DMS 273 treated with DMSO at 0.1 percent for 48 hours (cell line): ENCODE data around the gene KMT2E.

Experiments
- DNase-seq: peaks from one replicate; lab custom pipeline; 2025; lab: John Stamatoyannopoulos, UW

The KMT2E gene

GRCh38 chr7:105079348-105079747 is 65.3 kb downstream of the KMT2E start:
- DNase-seq, result no peak

DNA sequence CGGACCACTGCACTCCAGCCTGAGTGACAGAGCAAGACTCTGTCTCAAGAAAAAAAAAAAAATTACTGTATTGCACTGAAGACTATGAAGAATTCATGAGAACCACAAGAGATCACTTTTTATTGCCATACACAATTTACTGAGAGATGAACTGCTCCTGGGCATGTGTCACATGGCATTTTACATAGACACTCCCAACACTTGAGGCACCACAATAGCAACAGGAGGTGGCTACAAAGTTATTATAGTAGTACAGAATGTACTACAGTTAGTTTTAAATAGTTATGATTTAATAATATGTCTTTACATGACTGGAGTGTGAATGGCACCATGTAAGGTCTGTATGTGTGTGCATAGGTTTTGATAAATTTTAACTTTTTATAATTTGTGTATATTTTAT is 70.6 kb downstream of the KMT2E start:
- DNase-seq, result no peak

DNA sequence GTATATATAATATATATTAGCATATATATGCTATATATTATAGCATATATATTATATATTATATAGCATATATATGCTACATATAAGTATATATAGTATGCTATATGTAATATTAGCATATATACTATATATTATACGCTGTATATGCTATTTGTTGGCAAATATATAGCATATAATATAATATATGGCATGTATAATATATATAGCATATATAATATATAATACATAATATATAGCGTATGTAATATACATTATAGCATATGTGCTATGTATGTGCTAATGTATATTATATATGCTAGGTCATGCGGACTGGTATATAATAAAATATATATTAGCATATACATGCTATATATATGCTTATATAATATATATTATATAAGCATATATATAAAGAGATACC is 72.8 kb downstream of the KMT2E start:
- no peak for DNase-seq

GRCh38 chr7:105087981-105088380 is 74.0 kb downstream of the KMT2E start:
- DNase-seq, result no peak

- no peak for DNase-seq
These were observed 74.5 kb downstream of the KMT2E start for GRCh38 chr7:105088456-105088855.

DNA sequence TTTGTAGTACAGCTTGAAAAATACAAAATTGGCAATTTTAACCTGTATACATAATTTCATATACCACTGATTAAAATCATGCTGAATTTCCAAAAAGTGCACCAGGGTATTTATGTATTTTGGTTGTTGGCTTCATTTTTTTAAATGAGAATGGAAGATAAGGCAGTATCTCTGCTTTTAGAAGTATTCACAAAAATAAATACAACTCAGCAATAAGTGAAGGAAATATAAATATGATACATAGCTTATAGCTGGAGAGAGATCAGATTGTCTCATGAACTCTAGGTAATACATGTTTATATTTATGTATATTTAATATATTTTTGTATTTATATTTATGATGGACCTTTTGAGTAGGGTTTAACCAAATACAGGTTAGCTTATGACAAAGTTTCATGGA is 81.0 kb downstream of the KMT2E start:
- DNase-seq, result no peak

GRCh38 chr7:105096306-105096705 is 82.3 kb downstream of the KMT2E start:
- no peak for DNase-seq

DNA sequence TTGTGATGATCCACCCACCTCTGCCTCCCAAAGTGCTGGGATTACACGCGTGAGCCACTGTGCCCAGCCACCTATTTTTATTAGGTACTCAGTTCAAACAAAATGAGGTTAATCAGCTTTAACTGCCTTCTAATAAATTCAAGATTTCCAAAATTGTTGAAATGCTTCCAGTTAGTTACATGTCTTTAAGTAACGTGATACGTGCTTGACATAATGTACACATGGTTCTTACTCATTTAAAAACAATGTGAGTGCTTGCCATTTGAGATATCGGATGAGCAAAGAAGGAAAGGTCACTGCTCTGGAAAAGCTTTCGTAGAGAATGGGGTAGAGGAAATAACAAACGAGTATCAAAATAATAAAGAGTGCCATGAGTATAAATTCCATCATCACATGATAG is 83.6 kb downstream of the KMT2E start:
- no peak for DNase-seq

GRCh38 chr7:105098863-105099515 is 85.0 kb downstream of the KMT2E start:
- DNase-seq, result no peak

DNA sequence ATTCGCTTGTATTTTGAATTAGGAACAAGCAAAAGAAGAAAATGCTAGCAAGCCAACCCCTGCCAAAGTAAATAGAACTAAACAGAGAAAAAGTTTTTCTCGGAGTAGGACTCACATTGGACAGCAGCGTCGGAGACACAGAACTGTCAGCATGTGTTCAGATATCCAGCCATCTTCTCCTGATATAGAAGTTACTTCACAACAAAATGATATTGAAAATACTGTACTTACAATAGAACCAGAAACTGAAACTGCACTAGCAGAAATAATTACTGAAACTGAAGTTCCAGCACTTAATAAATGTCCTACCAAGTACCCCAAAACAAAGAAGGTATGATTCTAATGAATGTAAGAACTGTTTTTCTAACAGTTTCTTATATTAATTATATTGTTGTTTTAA is 87.9 kb downstream of the KMT2E start:
- no peak for DNase-seq

DNA sequence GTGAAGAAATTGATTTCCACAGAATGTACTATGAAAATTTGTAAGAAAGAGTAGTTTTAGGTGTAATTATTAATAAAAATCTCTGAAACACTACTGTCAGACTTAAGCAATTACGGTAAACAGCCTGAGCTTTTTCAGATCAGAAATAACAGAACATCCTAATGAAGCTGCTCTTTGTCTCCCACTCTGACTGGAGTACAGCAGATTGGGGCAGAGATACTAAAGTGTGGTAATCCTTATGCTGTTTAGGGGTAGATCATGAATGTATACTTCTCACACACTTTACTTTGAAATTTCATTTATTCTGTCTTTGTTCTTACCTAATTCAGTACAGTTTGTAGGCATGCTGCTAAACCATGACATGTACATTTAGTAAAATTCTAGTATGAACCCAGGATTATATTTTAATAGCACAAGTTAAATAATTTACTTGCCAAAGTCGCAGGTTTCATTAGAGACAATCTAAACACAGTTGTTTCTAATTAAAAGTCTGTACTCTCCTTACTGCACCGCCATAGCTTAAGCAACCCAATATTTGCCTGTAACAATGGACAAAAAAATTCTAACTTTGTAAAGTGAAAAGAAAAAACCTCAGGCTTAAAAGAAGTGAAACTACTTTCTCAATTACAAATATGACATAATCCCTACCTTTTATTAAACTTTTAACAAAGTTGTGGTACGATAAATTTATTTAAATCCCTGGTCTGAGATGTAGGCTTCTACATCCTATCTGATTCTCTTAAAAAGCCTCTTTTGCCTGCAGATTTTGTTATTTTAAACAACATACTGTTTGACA is 88.8 kb downstream of the KMT2E start:
- no peak for DNase-seq

GRCh38 chr7:105105579-105105978 is 91.6 kb downstream of the KMT2E start:
- no peak for DNase-seq

GRCh38 chr7:105106473-105106872 is 92.5 kb downstream of the KMT2E start:
- no peak for DNase-seq

GRCh38 chr7:105107458-105107857 is 93.5 kb downstream of the KMT2E start:
- DNase-seq, result no peak

DNA sequence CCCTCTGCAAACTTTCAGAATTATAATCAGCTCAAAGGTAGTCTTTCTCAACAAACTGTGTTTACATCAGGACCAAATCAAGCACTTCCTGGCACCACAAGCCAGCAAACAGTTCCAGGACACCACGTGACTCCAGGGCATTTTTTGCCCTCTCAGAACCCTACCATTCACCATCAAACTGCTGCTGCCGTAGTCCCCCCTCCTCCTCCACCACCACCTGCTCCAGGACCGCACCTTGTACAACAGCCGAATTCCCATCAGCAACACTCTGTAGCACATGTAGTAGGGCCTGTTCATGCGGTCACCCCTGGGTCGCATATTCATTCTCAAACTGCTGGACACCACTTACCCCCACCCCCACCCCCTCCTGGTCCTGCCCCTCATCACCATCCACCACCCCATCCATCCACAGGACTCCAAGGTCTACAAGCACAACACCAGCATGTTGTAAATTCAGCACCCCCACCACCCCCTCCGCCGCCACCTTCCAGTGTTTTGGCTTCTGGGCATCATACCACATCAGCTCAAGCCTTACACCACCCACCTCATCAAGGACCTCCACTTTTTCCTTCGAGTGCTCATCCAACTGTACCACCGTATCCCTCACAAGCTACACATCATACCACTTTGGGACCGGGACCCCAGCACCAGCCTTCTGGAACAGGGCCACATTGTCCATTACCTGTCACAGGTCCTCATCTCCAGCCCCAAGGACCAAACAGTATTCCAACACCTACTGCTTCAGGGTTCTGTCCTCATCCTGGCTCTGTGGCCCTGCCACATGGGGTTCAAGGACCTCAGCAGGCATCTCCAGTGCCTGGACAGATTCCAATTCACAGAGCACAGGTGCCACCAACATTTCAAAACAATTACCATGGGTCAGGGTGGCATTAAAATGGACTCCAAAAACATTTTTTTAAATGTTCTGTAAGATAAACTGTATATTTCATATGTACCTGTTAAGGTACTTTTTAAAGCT is 98.7 kb downstream of the KMT2E start:
- no peak for DNase-seq

DNA sequence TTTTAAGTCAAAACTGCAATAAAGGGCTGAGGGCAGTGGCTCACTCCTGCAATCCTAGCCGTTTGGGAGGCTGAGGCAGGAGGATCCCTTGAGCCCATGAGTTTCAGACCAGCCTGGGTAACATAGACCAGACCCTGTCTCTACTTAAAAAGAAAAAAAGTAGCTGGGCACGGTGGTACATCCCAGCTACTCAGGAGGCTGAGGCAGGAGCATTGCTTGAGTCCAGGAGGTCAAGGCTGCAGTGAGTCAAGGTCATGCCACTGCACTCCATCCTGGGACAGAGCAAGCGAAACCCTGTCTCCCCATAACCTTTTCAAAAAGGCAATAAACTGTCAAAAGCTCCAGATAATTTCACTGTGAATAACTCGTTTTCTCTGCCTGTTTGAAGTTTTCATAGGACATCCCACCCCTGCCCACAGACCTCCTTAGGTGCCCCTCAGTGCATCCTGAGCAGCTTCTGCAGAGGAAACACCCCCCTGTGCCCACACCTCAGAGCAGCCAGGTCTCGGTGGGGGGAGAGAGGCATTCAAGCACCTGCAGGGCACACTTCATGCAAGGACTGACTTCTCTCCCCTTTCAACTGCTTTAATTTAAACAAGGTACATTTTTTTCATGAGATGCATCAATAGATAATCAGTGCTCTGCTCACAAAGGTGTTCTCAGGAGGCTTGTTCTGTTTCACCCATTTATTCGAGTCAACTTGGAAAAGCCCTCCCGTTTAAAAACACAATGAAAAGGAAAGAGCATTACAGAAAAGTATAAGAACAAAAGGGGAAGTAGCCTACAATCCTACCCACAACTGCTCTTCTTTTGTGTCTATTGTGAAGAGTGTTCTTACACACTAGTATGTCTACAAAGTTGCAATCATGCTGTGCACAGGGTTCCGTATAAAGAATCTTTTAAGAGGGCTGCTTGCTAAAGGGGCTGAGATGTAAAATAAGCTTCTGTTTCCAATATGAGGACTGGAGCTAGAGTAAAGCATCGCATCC is 104.9 kb downstream of the KMT2E start:
- DNase-seq, result no peak

DNA sequence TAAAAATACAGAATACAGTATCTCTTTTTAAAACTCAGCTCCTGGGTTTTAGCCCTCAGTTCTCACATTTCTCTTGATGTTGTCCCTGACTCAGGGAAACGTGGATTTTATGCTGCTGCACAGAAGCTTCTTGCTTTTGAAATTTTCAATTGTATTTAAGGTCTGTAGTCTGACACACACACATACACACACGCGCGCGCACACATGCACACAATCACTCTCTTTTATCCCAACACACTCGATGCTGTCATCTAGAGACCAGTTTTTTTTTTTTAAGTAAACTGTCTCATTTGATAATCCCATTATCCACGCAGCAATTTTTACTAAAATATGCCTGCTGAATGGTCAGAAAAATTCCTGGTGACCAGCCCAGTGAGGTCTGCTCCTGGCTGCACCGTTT is 108.6 kb downstream of the KMT2E start:
- no peak for DNase-seq

DNA sequence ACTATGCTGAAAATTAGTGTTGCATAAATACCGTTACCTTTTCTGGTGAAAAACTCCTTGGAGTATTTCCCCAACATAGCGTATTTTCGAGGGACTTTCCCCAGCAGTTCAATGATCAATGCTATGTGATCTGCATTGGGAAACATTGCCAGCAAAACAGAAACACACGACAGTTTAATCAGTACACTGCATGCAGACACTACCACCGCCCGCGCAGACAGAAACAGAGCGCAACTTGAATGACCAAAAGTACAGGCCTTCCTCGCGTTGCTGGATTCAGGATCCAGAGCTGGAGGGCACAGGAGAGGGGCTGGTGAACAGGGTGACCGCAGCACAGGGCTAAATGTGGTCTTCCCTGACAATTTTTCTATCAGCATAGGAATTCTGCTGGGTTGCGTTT is 111.7 kb downstream of the KMT2E start:
- no peak for DNase-seq

- no peak for DNase-seq
These were observed 112.5 kb downstream of the KMT2E start for GRCh38 chr7:105126436-105126975.

GRCh38 chr7:105127179-105127578 is 113.2 kb downstream of the KMT2E start:
- DNase-seq, result no peak

GRCh38 chr7:105130048-105130447 is 116.0 kb downstream of the KMT2E start:
- no peak for DNase-seq
